H1 (cell line): ENCODE measurements around the gene DCUN1D3. TPM values are rescaled to one million over a fixed set of nuclear protein-coding genes. Genes with fewer than 3 reads are reported as not detected.

ENCODE experiments used
- CTCF ChIA-PET: fragments of 300-600 bp; sonication (Branson Sonifier 250); formaldehyde crosslinking; loops from one replicate; lab custom pipeline; 2021; ENCODE audit not compliant: partially characterized antibody; lab: Charles Lee
- POLR2A ChIA-PET: fragments of 300-600 bp; sonication (Branson Sonifier 250); formaldehyde crosslinking; loops from one replicate; lab custom pipeline; 2021; ENCODE audit warnings: inconsistent platforms; ENCODE audit not compliant: partially characterized antibody; lab: Charles Lee
- DNase-seq, 2 experiments: peaks; one replicate each; pipeline versions ENCODE4 v3.0.0 to v3.0.0-alpha.2; 2010 to 2022; ENCODE audit warnings: low spot score in 2 of 2, low read depth in 1 of 2, mixed read lengths in 1 of 2
- FAIRE-seq: peaks from 2 replicates; lab custom pipeline; 2011; peaks lifted over from hg19 to GRCh38; lab: Jason Lieb, UNC
- H2AFZ ChIP-seq: 2 replicates; pipeline ENCODE4 v1.8.1; 2012; ENCODE audit warnings: low read length, inconsistent platforms
- H2AK5ac ChIP-seq: 2 replicates; pipeline ENCODE4 v1.6.1; 2013; ENCODE audit warnings: low read depth, low read length
- H2BK120ac ChIP-seq: replicated peaks from 2 replicates; pipeline ENCODE3; 2013; ENCODE audit warnings: low read depth, low read length, inconsistent platforms
- H2BK12ac ChIP-seq: 2 replicates; pipeline ENCODE4 v1.6.1; 2013; ENCODE audit warnings: low read depth, low read length
- H2BK15ac ChIP-seq: 2 replicates; pipeline ENCODE4 v1.6.1; 2013; ENCODE audit warnings: low read length
- H2BK20ac ChIP-seq: 2 replicates; pipeline ENCODE4 v1.6.1; 2013; ENCODE audit warnings: low read length
- H2BK5ac ChIP-seq: 2 replicates; pipeline ENCODE4 v1.6.1; 2013; ENCODE audit warnings: low read depth, low read length
- H3K14ac ChIP-seq: 2 replicates; pipeline ENCODE4 v1.6.1; 2013; ENCODE audit warnings: inconsistent platforms; ENCODE audit not compliant: insufficient read length
- H3K18ac ChIP-seq: 2 replicates; pipeline ENCODE4 v1.6.1; 2013; ENCODE audit warnings: low read length; ENCODE audit errors: extremely low read depth
- H3K23ac ChIP-seq: 2 replicates; pipeline ENCODE4 v1.6.1; 2013; ENCODE audit warnings: inconsistent platforms; ENCODE audit not compliant: insufficient read length
- H3K23me2 ChIP-seq: 2 replicates; pipeline ENCODE4 v1.6.1; 2013; ENCODE audit warnings: low read depth, low read length
- H3K27ac ChIP-seq: 2 replicates; pipeline ENCODE4 v1.6.1; 2011; ENCODE audit warnings: low read depth, low read length, inconsistent platforms
- H3K27me3 ChIP-seq, 4 experiments: replicated peaks in 1 of 4; 1 replicate in 1 of 4; 2 replicates in 3 of 4; pipeline versions ENCODE4 v1.6.1 to v1.8.1; 2011 to 2013; ENCODE audit warnings: low read length in 3 of 4, mild to moderate bottlenecking in 3 of 4, inconsistent platforms in 2 of 4, mixed read lengths in 2 of 4, moderate library complexity in 1 of 4; ENCODE audit not compliant: control insufficient read depth in 3 of 4, insufficient read depth in 3 of 4; ENCODE audit errors: extremely low read depth in 1 of 4
- H3K36me3 ChIP-seq, 4 experiments: 2 replicates each; pipeline versions ENCODE4 v1.6.1 to v1.8.1; 2011 to 2013; ENCODE audit warnings: mild to moderate bottlenecking in 4 of 4, low read length in 3 of 4, moderate library complexity in 2 of 4, control low read depth in 1 of 4, inconsistent platforms in 1 of 4; ENCODE audit not compliant: insufficient read depth in 4 of 4, control insufficient read depth in 2 of 4
- H3K4ac ChIP-seq: replicated peaks from 2 replicates; pipeline ENCODE3; 2013; ENCODE audit warnings: low read length, low read depth, mixed read lengths, inconsistent platforms; ENCODE audit not compliant: insufficient read length
- H3K4me1 ChIP-seq, 4 experiments: replicated peaks in 1 of 4; 1 replicate in 1 of 4; 2 replicates in 3 of 4; pipeline versions ENCODE4 v1.6.1 to v1.8.1; 2011 to 2013; ENCODE audit warnings: low read length in 3 of 4, inconsistent platforms in 2 of 4, mixed read lengths in 1 of 4; ENCODE audit not compliant: insufficient read depth in 4 of 4, control insufficient read depth in 3 of 4
- H3K4me2 ChIP-seq, 2 experiments: 2 replicates each; pipeline versions ENCODE4 v1.6.1 to v1.8.1; 2011 to 2013; ENCODE audit warnings: low read depth in 2 of 2, low read length in 2 of 2, control low read depth in 1 of 2, inconsistent platforms in 1 of 2, mild to moderate bottlenecking in 1 of 2; ENCODE audit not compliant: insufficient read depth in 1 of 2
- H3K4me3 ChIP-seq, 4 experiments: fragments of 200-600, 300-600 bp in 1 of 4; sonication (generic), shearing (Covaris generic), sonication (Bioruptor Twin) in 1 of 4; 2 replicates each; pipeline versions ENCODE4 v1.5.1 to v1.8.1; 2011 to 2016; ENCODE audit warnings: low read length in 4 of 4, low read depth in 3 of 4, control low read depth in 2 of 4, inconsistent platforms in 2 of 4, mild to moderate bottlenecking in 2 of 4, mixed read lengths in 1 of 4, moderate library complexity in 1 of 4; ENCODE audit not compliant: insufficient read depth in 2 of 4; ENCODE audit errors: extremely low read depth in 1 of 4
- H3K56ac ChIP-seq: replicated peaks from 2 replicates; pipeline ENCODE3; 2013; ENCODE audit warnings: low read depth, mild to moderate bottlenecking, mixed read lengths, low read length, inconsistent platforms; ENCODE audit not compliant: insufficient read length
- H3K79me1 ChIP-seq: 2 replicates; pipeline ENCODE4 v1.6.1; 2013; ENCODE audit warnings: low read depth, low read length, control low read depth
- H3K79me2 ChIP-seq, 2 experiments: 2 replicates each; pipeline versions ENCODE4 v1.6.1 to v1.8.1; 2012 to 2013; ENCODE audit warnings: low read length in 2 of 2, mild to moderate bottlenecking in 2 of 2, inconsistent platforms in 1 of 2; ENCODE audit not compliant: insufficient read depth in 2 of 2, control insufficient read depth in 1 of 2
- H3K9ac ChIP-seq, 4 experiments: replicated peaks in 1 of 4; 1 replicate in 1 of 4; 2 replicates in 3 of 4; pipeline versions ENCODE4 v1.6.1 to v1.8.1; 2011 to 2013; ENCODE audit warnings: low read depth in 3 of 4, low read length in 3 of 4, control low read depth in 2 of 4, mild to moderate bottlenecking in 2 of 4, moderate library complexity in 2 of 4, inconsistent platforms in 1 of 4; ENCODE audit errors: extremely low read depth in 1 of 4
- H3K9me3 ChIP-seq, 2 experiments: 2 replicates each; pipeline versions ENCODE4 v1.6.1 to v1.8.1; 2012 to 2013; ENCODE audit warnings: mild to moderate bottlenecking in 2 of 2, moderate library complexity in 2 of 2, control low read depth in 1 of 2, inconsistent platforms in 1 of 2, low read depth in 1 of 2, low read length in 1 of 2, mixed read lengths in 1 of 2; ENCODE audit not compliant: insufficient read depth in 2 of 2
- H4K20me1 ChIP-seq, 2 experiments: replicated peaks in 1 of 2; 2 replicates each; pipeline versions ENCODE3 to v1.8.1; 2011 to 2013; ENCODE audit warnings: inconsistent platforms in 2 of 2, low read length in 2 of 2, mild to moderate bottlenecking in 1 of 2; ENCODE audit not compliant: insufficient read depth in 2 of 2, control insufficient read depth in 1 of 2
- H4K5ac ChIP-seq: 2 replicates; pipeline ENCODE4 v1.6.1; 2013; ENCODE audit warnings: low read length, low read depth, mixed read lengths, inconsistent platforms; ENCODE audit not compliant: insufficient read length
- H4K8ac ChIP-seq: 2 replicates; pipeline ENCODE4 v1.8.0; 2013; ENCODE audit warnings: mild to moderate bottlenecking, moderate library complexity, low read length, inconsistent platforms; ENCODE audit not compliant: insufficient read depth; ENCODE audit errors: extremely low read depth
- H4K91ac ChIP-seq: replicated peaks from 2 replicates; pipeline ENCODE3; 2013; ENCODE audit warnings: low read length, mixed read lengths, inconsistent platforms; ENCODE audit not compliant: insufficient read length
- ATF2 ChIP-seq: IDR thresholded peaks from 2 replicates; pipeline ENCODE4 v1.6.1; 2012; ENCODE audit warnings: low read length, inconsistent platforms
- CREB1 ChIP-seq: IDR thresholded peaks from 2 replicates; pipeline ENCODE4 v1.6.1; 2012; ENCODE audit warnings: inconsistent platforms
- EZH2 ChIP-seq: fragments of 200-600 bp; sonication (generic); IDR thresholded peaks from 2 replicates; pipeline ENCODE4 v1.7.1; 2012; ENCODE audit warnings: low read depth, mild to moderate bottlenecking, moderate library complexity, low read length, inconsistent platforms; ENCODE audit not compliant: severe bottlenecking
- HDAC6 ChIP-seq: IDR thresholded peaks from one replicate; pipeline ENCODE4 v1.7.1; 2012; ENCODE audit warnings: low read depth, mild to moderate bottlenecking, inconsistent platforms, low read length, moderate library complexity
- JUN ChIP-seq: IDR thresholded peaks from 2 replicates; pipeline ENCODE4 v1.6.1; 2011; ENCODE audit warnings: low read depth, mild to moderate bottlenecking, improper control_type of control experiment, low read length
- KDM1A ChIP-seq: fragments of 200-600, 300-600 bp; sonication (generic); IDR thresholded peaks from 2 replicates; pipeline ENCODE4 v1.7.1; 2016; ENCODE audit warnings: mild to moderate bottlenecking, low read length, borderline replicate concordance
- RFX5 ChIP-seq: IDR thresholded peaks from 2 replicates; pipeline ENCODE4 v1.6.1; 2011; ENCODE audit warnings: low read depth, low read length, improper control_type of control experiment, borderline replicate concordance
- RNF2 ChIP-seq: fragments of 200-900, 300-1000 bp; sonication (generic); IDR thresholded peaks from 2 replicates; pipeline ENCODE4 v1.7.1; 2016; ENCODE audit warnings: borderline replicate concordance, low read depth, mild to moderate bottlenecking, antibody characterized with exemption, low read length; ENCODE audit not compliant: poor library complexity, severe bottlenecking; ENCODE audit errors: missing control alignments
- SAP30 ChIP-seq: fragments of 300-600 bp; sonication (generic); IDR thresholded peaks from 2 replicates; pipeline ENCODE4 v1.7.1; 2012; ENCODE audit warnings: low read length, moderate library complexity, mild to moderate bottlenecking, inconsistent platforms; ENCODE audit not compliant: insufficient read depth, insufficient replicate concordance
- SIX5 ChIP-seq: IDR thresholded peaks from 2 replicates; pipeline ENCODE4 v1.6.1; 2011; ENCODE audit warnings: mild to moderate bottlenecking, low read depth, low read length
- TAF7 ChIP-seq: optimal IDR thresholded peaks from 2 replicates; pipeline ENCODE3; 2011; ENCODE audit warnings: low read depth, mild to moderate bottlenecking, inconsistent platforms, low read length, moderate library complexity, borderline replicate concordance
- WGBS, 2 experiments: shearing (Covaris generic) in 1 of 2; methylation state at CpG; one replicate each; pipeline versions ENCODE4 v1.1.6 to v1.1.7; 2013 to 2015; ENCODE audit warnings: low lambda C conversion rate in 2 of 2, mixed read lengths in 2 of 2, inconsistent platforms in 1 of 2, low coverage in 1 of 2, missing lambda C conversion rate in 1 of 2; ENCODE audit not compliant: insufficient replicate concordance in 2 of 2, insufficient coverage in 1 of 2, insufficient read length in 1 of 2; ENCODE audit errors: extremely low coverage in 1 of 2, missing lambda C conversion rate in 1 of 2; 5-methylcytosine and 5-hydroxymethylcytosine counted together
- polyA plus RNA-seq, 7 experiments: library from polyadenylated mRNA; depleted of rRNA in 3 of 7; stranded (reverse) in 5 of 7; unstranded in 2 of 7; fragments of >200 nt in 5 of 7; fragments of 200-250 nt in 2 of 7; gene quantifications; 1 replicate in 5 of 7; 2 replicates in 1 of 7; 4 replicates in 1 of 7; pipeline versions ENCODE4 v1.2.1 to v1.2.3, GENCODE V29; 2011 to 2013; ENCODE audit warnings: missing spikeins in 2 of 7, mixed read lengths in 2 of 7
- total RNA-seq: library from RNA; stranded (reverse); fragmentation: NEBNext Ultra II Directional; extraction: Animal tissue kit (Norgen Biotek cat#: 25700); gene quantifications from 2 replicates; pipeline ENCODE4 v1.2.1, GENCODE V29; 2021

The DCUN1D3 gene
- total and polyA plus RNA-seq, 2 of the 8 experiments (the other 6 are each of a cell fraction or from before 2014, with no cell fraction given) = 3.5 to 18.2 TPM

DNA sequence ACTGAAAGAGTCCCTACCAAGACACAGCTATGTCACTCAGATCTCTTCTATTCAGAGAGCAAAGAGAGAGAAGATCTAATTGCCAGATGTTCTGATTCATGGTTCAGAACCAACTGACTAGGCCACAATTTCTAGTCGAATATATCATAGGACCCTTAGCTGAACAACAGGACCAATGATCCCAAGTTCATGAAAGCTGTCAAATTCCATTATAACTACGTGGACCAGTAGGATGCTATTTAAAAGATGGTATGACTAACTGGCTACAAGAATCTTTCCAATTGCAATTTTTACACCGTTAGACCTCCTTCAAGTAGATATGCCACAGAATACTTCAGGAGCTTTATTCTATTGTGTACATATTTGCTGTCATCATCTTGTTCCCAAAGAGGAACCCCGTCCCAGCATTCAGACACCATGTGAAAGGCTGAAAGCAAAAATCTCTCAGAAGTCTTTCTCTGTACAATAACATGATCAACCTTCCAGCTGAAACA, 26.0 kb downstream of the DCUN1D3 start:
- no peak overlapping the region for H4K8ac ChIP-seq
- H3K4me3 ChIP-seq = no peak overlapping the region
- no peak overlapping the region for H2AK5ac ChIP-seq
- no peak overlapping the region for H3K23ac ChIP-seq
- FAIRE-seq (no peak), DNase-seq (no peak)
- no peak overlapping the region for H3K27ac ChIP-seq
- 91% methylated on average over 4 of the region's 4 CpGs; no CpG with 5 or more reads in 1 of the 2 experiments for WGBS, 2 experiments
- H2BK120ac ChIP-seq = no peak overlapping the region
- no peaks in the 10 kb centered on the region for H3K36me3 ChIP-seq
- no peak overlapping the region for H3K9ac ChIP-seq
- H3K27me3 ChIP-seq = no peaks in the 10 kb centered on the region
- H3K9me3 ChIP-seq = no peaks in the 10 kb centered on the region
- H3K79me1 ChIP-seq = peaks cover 5% of the 10 kb centered on the region; the same call in 1 of the 2 replicates
- H3K18ac ChIP-seq = no peak overlapping the region
- H3K14ac ChIP-seq = no peak overlapping the region
- no peak overlapping the region for H2AFZ ChIP-seq
- CTCF ChIA-PET = interaction anchor here (0.8 to 4.2 kb wide), 13 partner anchors 8 to 272 kb away, joined by 3 to 23 read pairs (median 3); no protein-coding TSS in a partner anchor
- H3K56ac ChIP-seq = no peak overlapping the region
- H2BK20ac ChIP-seq = no peak overlapping the region
- peaks cover 0 to 4% of the 10 kb centered on the region in 2 experiments for H4K20me1 ChIP-seq
- no peak overlapping the region for H2BK15ac ChIP-seq
- POLR2A ChIA-PET = interaction anchor here (0.9 to 1.5 kb wide), 5 partner anchors 10 to 228 kb away, joined by 3 read pairs; no protein-coding TSS in a partner anchor
- H3K4ac ChIP-seq = no peak overlapping the region
- H3K79me2 ChIP-seq = peaks cover 9 to 81% of the 10 kb centered on the region in 2 experiments; a peak in 3 of 4 replicates
- H4K5ac ChIP-seq = no peak overlapping the region
- H4K91ac ChIP-seq = no peak overlapping the region
- no peak overlapping the region for H3K4me2 ChIP-seq
- no peak overlapping the region for H2BK12ac ChIP-seq
- H2BK5ac ChIP-seq = no peak overlapping the region
- no peaks in the 10 kb centered on the region for H3K23me2 ChIP-seq
- peaks cover 0 to 8% (median under 1%) of the 10 kb centered on the region in 4 experiments; a peak in 2 of 7 replicates for H3K4me1 ChIP-seq
- TF ChIP-seq KDM1A (no peak), CREB1 (no peak), ATF2 (no peak), EZH2 (no peak), RFX5 (no peak), SAP30 (no peak), SIX5 (no peak), RNF2 (no peak), TAF7 (no peak), JUN (no peak), HDAC6 (no peak)
